ENCODE results near the gene PTPRG.

DNA sequence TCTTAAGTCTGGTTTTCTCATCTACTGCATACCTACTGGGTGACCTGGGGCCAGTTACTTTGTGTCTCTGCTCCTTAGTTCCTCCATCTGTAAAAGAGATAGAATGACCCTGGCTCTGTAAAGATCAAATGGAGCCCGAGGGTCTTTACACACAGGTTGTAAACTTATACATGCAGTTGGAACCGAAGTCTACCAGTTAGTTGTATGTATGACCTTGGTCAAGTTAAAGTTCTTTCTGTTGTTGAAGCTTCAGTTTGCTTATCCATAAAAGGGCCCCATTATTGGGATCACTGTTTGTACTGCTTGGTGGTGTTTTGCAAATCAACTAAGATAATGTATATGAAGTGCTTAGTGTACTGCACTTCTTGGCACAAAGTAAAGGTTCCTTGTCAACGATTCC, 186.9 kb downstream of the PTPRG start:
- TF ChIP-seq, protein P1, sequence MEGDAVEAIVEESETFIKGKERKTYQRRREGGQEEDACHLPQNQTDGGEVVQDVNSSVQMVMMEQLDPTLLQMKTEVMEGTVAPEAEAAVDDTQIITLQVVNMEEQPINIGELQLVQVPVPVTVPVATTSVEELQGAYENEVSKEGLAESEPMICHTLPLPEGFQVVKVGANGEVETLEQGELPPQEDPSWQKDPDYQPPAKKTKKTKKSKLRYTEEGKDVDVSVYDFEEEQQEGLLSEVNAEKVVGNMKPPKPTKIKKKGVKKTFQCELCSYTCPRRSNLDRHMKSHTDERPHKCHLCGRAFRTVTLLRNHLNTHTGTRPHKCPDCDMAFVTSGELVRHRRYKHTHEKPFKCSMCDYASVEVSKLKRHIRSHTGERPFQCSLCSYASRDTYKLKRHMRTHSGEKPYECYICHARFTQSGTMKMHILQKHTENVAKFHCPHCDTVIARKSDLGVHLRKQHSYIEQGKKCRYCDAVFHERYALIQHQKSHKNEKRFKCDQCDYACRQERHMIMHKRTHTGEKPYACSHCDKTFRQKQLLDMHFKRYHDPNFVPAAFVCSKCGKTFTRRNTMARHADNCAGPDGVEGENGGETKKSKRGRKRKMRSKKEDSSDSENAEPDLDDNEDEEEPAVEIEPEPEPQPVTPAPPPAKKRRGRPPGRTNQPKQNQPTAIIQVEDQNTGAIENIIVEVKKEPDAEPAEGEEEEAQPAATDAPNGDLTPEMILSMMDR (IDR thresholded peaks at IDR 0.05; ENCODE audit: low read depth, low read length): no peak
- no peak for TF ChIP-seq EZH2phosphoT487 (IDR thresholded peaks at IDR 0.05; ENCODE audit: low read depth)

Measured in OCI-LY3 (cell line).